Astrocyte (in vitro differentiated cells and primary cell): ENCODE data around the gene TRIO.

Experiments
- EZH2 ChIP-seq: IDR thresholded peaks from 2 replicates; pipeline ENCODE4 v1.6.1; 2012; ENCODE audit warnings: mild to moderate bottlenecking, low read length, inconsistent platforms; ENCODE audit not compliant: insufficient read depth
- TF ChIP-seq, protein P1 (sequence below): IDR thresholded peaks from 2 replicates; pipeline ENCODE4 v1.5.1; 2011; ENCODE audit warnings: low read depth, mild to moderate bottlenecking, inconsistent platforms, low read length, moderate library complexity; ENCODE audit not compliant: insufficient read depth

GRCh38 chr5:14110196-14110595 is 32.9 kb upstream of the TRIO start:
- TF ChIP-seq, protein P1, sequence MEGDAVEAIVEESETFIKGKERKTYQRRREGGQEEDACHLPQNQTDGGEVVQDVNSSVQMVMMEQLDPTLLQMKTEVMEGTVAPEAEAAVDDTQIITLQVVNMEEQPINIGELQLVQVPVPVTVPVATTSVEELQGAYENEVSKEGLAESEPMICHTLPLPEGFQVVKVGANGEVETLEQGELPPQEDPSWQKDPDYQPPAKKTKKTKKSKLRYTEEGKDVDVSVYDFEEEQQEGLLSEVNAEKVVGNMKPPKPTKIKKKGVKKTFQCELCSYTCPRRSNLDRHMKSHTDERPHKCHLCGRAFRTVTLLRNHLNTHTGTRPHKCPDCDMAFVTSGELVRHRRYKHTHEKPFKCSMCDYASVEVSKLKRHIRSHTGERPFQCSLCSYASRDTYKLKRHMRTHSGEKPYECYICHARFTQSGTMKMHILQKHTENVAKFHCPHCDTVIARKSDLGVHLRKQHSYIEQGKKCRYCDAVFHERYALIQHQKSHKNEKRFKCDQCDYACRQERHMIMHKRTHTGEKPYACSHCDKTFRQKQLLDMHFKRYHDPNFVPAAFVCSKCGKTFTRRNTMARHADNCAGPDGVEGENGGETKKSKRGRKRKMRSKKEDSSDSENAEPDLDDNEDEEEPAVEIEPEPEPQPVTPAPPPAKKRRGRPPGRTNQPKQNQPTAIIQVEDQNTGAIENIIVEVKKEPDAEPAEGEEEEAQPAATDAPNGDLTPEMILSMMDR = no peak
- TF ChIP-seq EZH2 = no peak
